NT2/D1 (cell line): ENCODE data around the gene NKAIN2.

Experiments used
- DNase-seq: peaks from one replicate; pipeline ENCODE4 v3.0.0-alpha.2; 2011; ENCODE audit warnings: low read depth, low spot score
- H3K27me3 ChIP-seq: 2 replicates; pipeline ENCODE4 v1.6.0; 2011; ENCODE audit warnings: mild to moderate bottlenecking; ENCODE audit not compliant: insufficient read length, insufficient read depth
- H3K36me3 ChIP-seq: 2 replicates; pipeline ENCODE4 v1.6.1; 2011; ENCODE audit warnings: mild to moderate bottlenecking, low read length, mixed read lengths; ENCODE audit not compliant: insufficient read depth, insufficient read length
- H3K4me1 ChIP-seq: 2 replicates; pipeline ENCODE4 v1.5.1; 2011; ENCODE audit not compliant: insufficient read depth, insufficient read length
- H3K4me3 ChIP-seq: 2 replicates; pipeline ENCODE4 v1.5.1; 2011; ENCODE audit warnings: low read depth; ENCODE audit not compliant: insufficient read length
- H3K9ac ChIP-seq: 2 replicates; pipeline ENCODE4 v1.6.0; 2011; ENCODE audit warnings: low read depth; ENCODE audit not compliant: insufficient read length
- H3K9me3 ChIP-seq: 2 replicates; pipeline ENCODE4 v1.5.1; 2011; ENCODE audit warnings: mild to moderate bottlenecking, low read length; ENCODE audit not compliant: insufficient read depth
- SUZ12 ChIP-seq: IDR thresholded peaks from 2 replicates; pipeline ENCODE4 v1.6.1; 2011; ENCODE audit not compliant: insufficient read length, insufficient read depth; ENCODE audit errors: extremely low read depth
- YY1 ChIP-seq: IDR thresholded peaks from 2 replicates; pipeline ENCODE4 v1.6.1; 2011; ENCODE audit not compliant: insufficient read length, insufficient read depth
- ZNF274 ChIP-seq: IDR thresholded peaks from 2 replicates; pipeline ENCODE4 v1.6.1; 2011; ENCODE audit warnings: mild to moderate bottlenecking, low read depth, low read length

Gene NKAIN2

DNA sequence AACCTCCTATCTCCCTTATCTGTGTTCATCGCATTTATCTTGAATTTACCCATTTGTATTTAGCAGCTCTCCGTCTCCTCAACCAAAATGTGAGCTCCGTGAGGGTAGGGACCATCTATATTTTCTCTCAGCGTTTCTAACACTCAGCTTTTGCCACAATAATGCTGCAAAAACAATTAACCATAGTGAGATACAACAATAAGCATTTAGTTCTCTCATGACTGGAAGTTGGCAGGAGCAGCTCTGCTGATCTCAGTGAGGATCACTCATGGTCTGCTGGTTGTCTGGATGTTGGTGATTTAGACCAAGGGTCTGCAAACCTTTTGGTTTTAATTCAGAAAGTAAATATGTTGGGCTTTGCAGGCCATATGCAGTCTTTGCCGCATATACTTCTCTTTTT is 763.7 kb downstream of the NKAIN2 start:
- no peak for DNase-seq
- Histone ChIP-seq H3K4me1 (no peaks in the 10 kb centered on the region), H3K9ac (no peak overlapping the region), H3K27me3 (no peaks in the 10 kb centered on the region), H3K4me3 (no peak overlapping the region), H3K9me3 (no peaks in the 10 kb centered on the region), H3K36me3 (no peaks in the 10 kb centered on the region)
- TF ChIP-seq YY1: no peak
- TF ChIP-seq SUZ12: no peak
- TF ChIP-seq ZNF274: no peak

- no peaks in the 10 kb centered on the region for H3K4me1 ChIP-seq
- DNase-seq: no peak
- H3K36me3 ChIP-seq: no peaks in the 10 kb centered on the region
- H3K27me3 ChIP-seq: no peaks in the 10 kb centered on the region
- H3K9me3 ChIP-seq: no peaks in the 10 kb centered on the region
- TF ChIP-seq ZNF274: no peak
- no peak for TF ChIP-seq YY1
- no peak for TF ChIP-seq SUZ12
- no peak overlapping the region for H3K4me3 ChIP-seq
- no peak overlapping the region for H3K9ac ChIP-seq
Measured at GRCh38 chr6:124573953-124574352, 770.3 kb downstream of the NKAIN2 start.

DNA sequence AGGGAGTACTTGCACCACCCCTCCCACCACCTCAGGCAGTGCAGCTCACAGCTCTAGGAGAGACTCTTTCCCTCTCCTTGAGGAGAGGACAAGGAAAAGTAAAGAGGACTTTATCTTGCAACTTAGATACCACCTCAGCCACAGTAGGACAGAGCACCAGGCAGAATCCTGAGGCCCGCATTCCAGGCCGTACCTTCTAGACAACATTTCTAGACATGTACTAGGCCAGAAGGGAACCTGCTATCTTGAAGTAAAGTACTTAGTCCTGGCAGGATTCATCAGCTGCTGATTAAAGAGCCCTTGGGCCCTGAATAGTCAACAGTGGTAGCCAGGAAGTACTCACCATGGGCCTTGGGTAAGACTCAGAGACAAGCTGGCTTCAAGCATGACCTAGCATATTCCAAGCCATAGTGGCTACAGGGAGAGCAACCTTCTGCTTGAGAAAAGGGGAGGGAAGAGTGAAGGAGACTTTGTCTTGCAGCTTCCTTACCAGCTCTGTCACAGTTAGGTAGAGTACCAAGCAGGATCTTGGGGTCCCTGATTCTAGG is 774.1 kb downstream of the NKAIN2 start:
- Histone ChIP-seq H3K9me3 (no peaks in the 10 kb centered on the region), H3K4me3 (no peak overlapping the region), H3K4me1 (no peaks in the 10 kb centered on the region), H3K36me3 (no peaks in the 10 kb centered on the region), H3K9ac (no peak overlapping the region), H3K27me3 (no peaks in the 10 kb centered on the region)
- no peak for TF ChIP-seq ZNF274
- TF ChIP-seq YY1: no peak
- TF ChIP-seq SUZ12: no peak
- no peak for DNase-seq

GRCh38 chr6:124590001-124590400 is 786.3 kb downstream of the NKAIN2 start:
- H3K27me3 ChIP-seq: no peaks in the 10 kb centered on the region

DNA sequence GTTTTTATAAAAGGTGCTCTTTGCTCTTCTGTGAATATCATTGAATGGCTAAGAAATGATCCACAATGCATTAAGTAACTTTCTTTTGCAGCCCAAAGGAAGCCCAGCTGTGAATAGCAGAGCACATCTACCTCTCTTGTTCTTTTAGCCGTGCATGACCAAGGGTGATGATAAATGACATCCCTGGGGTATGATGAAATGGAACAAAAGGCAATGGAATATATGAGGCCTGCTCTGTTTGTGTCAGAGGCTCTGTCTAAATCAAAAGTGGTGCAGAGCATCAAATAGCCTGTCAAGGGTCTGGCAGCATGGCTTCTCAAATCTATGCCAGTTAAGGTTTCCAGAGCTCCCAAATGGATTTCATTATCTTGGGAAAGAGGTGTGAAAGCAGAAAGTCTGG is 796.0 kb downstream of the NKAIN2 start:
- DNase-seq: no peak
- H3K4me3 ChIP-seq: no peak overlapping the region

More at GRCh38 chr6:124590001-124590400, 786.3 kb downstream of the NKAIN2 start:
- Histone ChIP-seq H3K36me3 (no peaks in the 10 kb centered on the region), H3K9me3 (no peaks in the 10 kb centered on the region), H3K9ac (no peak overlapping the region), H3K4me3 (no peak overlapping the region), H3K4me1 (no peaks in the 10 kb centered on the region)
- TF ChIP-seq ZNF274 (no peak), SUZ12 (no peak), YY1 (no peak)
- no peak for DNase-seq

DNA sequence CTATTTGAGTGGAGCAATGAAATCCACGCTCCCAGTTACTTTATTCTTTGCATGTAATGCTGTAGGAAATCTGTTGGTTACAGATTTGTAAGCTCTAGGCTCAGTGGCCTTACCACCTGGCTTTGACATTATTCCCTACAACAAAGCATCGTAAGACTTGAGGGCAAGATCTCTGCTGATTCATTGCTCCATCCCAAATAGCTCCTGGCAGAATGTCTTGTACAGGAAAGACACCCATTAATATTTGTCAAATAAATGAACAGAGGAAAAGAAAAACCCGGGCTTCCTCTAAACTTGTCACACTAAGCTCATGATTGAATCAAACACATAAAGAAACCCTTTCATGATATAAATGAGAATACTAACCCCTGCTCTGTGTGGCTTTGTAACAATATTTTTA is 801.1 kb downstream of the NKAIN2 start:
- H3K9ac ChIP-seq: no peak overlapping the region
- H3K9me3 ChIP-seq: peaks cover 5% of the 10 kb centered on the region
- no peaks in the 10 kb centered on the region for H3K36me3 ChIP-seq
- H3K4me3 ChIP-seq: no peak overlapping the region
- no peak for DNase-seq
- H3K27me3 ChIP-seq: no peaks in the 10 kb centered on the region
- TF ChIP-seq ZNF274: no peak
- TF ChIP-seq YY1: no peak
- TF ChIP-seq SUZ12: no peak
- no peaks in the 10 kb centered on the region for H3K4me1 ChIP-seq

More for the DNA sequence above, 796.0 kb downstream of the NKAIN2 start:
- Histone ChIP-seq H3K9ac (no peak overlapping the region), H3K27me3 (no peaks in the 10 kb centered on the region), H3K36me3 (no peaks in the 10 kb centered on the region), H3K4me1 (no peaks in the 10 kb centered on the region), H3K9me3 (no peaks in the 10 kb centered on the region)
- TF ChIP-seq SUZ12 (no peak), ZNF274 (no peak), YY1 (no peak)

DNA sequence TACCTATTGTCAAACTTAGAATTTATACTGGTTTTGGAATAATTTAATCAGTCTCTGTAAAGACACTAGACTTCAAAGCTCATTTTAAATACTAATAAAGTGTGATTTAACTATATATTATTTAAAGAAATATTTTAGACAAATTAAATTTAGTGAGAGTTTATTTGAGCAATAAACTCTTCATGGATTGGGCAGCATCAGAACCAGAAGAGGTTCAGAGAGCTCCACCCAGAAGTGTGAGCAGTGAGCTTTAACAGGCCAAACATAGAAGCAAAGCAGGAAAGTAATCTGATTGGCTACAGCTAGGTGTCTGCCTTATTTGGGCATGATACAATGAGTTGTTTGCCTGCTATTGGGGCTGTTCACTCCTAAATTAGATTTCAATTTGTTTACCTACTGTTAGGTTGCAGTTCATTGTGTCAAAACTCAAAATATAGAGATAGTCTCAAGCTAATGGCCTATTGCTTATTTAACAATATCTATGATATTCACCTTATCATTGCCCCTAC is 803.5 kb downstream of the NKAIN2 start:
- Histone ChIP-seq H3K9me3 (peaks cover 5% of the 10 kb centered on the region), H3K4me1 (no peaks in the 10 kb centered on the region), H3K27me3 (no peaks in the 10 kb centered on the region), H3K36me3 (no peaks in the 10 kb centered on the region), H3K4me3 (no peak overlapping the region), H3K9ac (no peak overlapping the region)
- DNase-seq: no peak
- TF ChIP-seq YY1 (no peak), SUZ12 (no peak), ZNF274 (no peak)

DNA sequence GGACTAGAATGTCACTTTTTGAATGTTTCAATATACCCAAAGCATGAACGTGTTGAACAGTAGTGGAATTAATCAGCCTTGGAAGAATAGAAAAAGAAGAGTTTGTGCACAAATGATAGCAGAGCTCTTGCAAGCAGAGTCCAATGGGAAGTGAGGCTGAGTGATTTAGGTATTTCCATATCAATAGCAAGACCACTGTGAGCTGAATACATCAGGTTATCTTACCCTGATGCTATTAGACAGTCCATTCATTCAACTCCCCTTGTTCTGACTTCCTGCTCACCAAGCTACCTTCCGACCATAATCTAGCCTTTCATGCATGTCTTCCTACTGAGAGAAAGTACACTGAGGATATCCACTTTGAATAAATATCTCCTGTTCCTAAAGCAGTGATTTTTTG is 809.4 kb downstream of the NKAIN2 start:
- Histone ChIP-seq H3K9me3 (no peaks in the 10 kb centered on the region), H3K36me3 (no peaks in the 10 kb centered on the region), H3K4me1 (no peaks in the 10 kb centered on the region), H3K27me3 (no peaks in the 10 kb centered on the region), H3K4me3 (no peak overlapping the region), H3K9ac (no peak overlapping the region)
- TF ChIP-seq ZNF274 (no peak), YY1 (no peak), SUZ12 (no peak)
- DNase-seq: no peak
